Kidney glomerular epithelial cell (primary cell): ENCODE results near the gene PDGFA.

Experiments used
- DNase-seq: peaks from one replicate; lab custom pipeline; 2025; lab: John Stamatoyannopoulos, UW

PDGFA gene

DNA sequence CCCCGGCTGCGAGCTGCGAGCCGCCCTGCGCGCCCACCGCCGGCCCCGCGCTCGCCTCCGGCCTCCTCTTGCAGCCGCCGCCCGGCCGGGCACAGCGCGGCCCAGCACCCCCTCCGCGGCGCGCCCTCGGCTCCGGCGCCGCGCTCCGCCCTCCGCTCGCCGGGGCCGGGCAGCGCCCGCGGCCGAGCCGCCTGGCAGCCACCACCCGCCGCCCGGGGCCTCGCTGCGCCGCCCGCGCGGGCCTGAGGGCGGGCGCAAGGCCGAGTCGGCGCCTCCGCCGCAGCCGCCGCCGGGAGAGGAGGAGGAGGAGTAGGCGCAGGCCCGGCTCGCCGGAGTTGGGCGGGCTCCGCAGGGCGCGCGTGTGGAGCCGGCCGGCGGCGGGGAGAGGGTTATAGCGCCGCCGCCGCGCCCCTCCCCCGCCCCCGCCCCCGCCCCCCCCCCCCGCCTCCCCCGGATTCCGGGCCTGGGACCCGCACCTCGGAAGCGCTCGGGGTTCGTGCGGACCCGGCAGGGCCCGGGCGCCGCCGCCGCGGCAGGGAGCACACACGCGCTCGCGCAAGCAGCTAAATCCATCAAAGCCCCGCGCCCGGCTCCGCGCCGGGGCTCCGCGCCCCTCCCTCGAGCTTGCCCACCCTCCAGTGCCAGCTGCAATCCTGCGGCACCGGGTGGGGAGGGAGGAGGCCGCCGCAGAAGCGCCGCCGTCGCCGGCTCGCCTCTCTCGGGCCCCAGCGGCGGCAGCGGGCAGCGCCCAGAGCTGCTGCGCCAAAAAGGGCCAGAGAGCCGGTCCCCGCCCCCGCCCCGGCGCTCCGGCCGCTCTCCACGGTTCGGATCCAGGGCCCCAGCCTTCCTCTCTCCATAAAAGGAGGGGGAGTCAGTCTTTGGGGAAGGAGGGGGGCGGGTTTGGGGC, at the start of gene PDGFA:
Gene PDGFA, minus strand, starts transcription at position 363 of the 907 bp plus-strand sequence. CDS start 845 bp downstream, outside the sequence.
- DNase-seq, result peak; percentile 34

DNA sequence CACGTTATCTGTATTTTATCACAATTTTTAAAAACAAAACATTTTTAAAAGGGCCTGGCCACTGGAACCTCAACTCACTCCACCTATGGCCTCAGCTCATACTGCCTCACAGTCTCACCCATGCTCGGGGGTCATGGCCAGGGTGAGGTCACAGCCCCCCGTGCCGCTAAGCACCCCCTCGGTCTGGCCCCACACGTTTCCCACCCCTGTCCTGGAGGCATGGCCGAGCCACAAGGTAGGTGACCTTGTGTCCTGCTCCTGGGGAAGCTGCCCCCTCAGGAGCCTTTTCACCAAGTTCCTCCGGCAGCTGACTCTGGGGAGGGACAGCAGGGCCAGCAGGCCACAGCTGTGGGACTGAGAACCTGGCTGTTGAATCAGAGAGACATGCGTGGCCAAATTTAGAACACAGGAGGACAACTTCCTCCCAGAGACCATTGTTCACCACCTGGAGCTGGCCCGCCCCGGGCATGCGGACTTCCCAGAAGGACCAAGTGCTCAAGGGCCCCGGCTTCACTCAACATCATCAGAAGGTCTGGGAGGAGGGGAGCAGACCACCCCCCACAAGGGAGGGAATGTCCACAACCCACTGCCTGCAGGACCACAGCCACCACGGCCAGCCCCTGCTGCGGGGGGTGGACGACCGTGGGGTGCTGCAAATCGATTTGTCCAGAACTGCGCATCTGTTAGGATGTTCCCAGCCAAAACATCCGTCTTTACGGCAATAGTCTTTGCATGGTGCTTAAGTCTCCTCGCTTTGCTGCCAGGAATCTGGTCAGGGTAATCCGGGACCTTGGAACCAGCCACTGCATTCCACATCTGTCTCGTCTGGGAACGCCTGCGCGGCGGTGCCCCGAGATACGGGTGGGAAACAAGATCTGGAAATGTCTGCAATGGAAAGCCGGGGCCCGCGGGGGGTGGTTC, 48.6 kb upstream of the PDGFA start:
- no peak for DNase-seq

DNA sequence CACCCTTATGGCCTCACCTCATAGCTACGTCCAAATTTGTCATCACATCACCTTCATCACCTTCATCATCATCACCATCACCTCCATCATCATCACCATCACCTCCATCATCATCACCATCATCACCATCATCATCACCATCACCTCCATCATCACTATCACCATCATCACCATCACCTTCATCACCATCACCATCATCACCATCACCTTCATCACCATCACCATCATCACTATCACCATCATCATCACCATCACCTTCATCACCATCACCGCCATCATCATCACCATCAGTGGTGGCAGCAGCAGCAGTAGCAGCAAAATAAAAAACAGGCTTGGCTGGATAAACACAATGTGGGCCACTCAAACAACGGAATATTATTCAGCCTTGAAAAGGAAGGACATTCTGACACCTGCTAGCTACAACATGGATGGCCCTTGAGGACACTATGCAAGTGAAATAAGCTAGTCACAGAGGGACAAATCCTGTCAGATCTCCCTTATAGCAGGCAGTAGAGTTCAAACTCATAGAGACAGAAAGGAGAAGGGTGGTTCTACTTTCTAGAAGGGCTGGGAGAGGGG, 47.7 kb upstream of the PDGFA start:
- no peak for DNase-seq

DNA sequence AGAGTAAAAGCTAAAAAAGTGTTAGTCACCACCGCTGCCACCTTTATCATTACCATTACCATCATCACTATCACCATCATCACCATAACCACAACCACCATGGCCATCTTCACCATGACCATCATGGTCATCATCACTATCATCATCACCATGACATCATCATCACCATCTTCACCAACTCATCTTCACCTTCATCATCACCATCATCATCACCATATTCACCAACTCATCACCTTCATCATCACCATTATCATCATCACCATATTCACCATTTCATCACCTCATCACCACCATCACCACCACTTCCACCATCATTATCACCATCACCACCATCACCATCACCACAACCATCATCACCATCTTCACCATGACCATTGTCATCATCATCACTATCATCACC, 46.5 kb upstream of the PDGFA start:
- no peak for DNase-seq

DNA sequence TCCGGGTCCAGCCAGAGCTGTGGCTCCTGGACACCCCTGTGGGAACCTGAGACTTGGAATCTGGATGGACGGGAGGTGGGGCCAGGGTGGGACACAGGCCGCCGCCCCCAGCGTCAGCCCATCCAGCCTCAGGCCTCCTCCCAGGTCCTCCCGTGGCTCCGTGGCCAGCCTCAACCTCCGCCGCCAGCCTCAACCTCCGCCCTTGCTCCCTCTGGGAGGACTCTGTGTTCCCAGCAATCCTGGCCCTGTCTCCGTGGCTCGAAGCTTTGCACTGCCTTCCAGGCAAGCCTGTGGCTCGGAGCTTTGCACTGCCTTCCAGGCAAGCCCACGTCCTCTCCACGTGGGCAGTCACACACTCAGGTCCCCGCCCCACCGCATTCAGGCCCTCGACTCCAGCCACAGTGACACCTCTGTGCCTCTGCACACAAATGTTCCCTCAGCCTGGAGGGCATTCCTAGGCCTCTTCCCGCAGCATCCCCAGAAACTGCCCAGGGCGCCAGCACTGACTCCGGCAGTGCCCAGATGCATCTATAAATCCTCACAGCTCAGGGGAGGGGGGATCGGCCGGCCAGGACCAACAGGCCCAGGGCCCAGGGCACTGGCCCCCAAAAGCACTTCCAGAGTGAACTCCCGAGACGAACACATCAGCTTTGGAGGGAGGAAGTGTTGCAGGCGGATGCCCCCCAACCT, 44.7 kb upstream of the PDGFA start:
- no peak for DNase-seq

DNA sequence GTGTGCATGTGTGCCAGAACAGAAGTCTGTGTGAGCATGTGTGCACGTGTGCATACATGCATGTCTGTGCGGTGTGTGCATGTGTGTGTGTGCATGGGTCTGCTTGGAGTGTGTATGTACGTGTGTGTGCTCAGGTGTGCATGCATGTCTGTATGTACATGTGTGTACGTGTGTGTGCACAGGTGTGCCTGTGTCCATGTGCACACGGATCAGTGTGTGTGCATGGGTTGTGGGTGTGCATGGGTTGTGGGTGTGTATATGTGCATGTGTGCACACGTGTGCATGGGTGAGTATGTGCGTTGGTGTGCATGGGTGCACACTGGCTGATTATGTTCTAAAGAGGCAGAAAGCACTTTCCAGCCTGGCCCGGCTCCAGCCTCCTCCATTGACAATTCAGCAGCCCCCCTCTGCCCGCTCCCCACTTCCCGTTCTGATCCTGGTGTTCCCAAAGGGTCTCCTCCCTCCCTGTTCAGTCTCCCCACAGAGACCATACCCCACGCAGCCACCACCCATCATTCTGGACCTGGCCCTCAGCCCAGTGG, 44.1 kb upstream of the PDGFA start:
- no peak for DNase-seq

DNA sequence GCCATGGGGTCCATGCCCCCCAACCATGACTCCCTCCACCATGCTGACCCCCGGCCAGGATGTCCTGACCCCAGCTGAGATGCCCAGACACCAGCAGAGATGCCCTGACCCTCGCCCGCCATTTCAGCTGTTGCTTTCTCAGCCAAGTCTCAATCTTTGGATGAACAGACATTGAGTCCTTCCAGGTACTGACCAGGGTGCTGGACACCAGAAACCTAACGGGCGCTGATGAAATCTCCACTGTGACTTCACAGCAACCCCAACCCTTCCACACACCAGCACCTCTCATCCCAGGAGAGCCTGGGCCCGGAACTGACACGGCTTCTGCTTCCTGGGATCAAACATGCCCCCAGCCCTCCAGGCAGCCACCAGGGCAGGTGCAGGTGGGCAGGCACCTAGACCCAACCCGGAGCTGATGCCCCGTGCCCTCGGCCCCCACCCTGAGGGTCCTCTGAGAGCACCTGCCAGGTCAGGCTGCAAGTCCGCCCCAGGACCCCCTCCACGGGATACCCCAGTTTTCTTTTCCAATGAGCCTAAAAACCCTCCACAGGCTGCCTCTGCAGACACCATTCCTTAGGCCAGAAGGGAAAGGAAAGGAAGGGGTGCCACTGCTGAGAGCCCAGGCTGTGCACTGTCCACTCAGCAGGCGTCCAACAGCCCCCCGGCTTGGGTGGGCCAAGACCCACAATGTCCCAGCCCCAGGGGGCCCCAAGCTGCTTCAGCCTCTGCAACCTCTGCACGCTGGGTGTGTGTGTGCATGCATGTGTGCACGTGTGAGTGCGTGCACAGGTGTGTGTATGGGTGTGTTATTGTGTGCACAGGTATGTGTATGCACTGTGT, 43.4 kb upstream of the PDGFA start:
- DNase-seq, result no peak

DNA sequence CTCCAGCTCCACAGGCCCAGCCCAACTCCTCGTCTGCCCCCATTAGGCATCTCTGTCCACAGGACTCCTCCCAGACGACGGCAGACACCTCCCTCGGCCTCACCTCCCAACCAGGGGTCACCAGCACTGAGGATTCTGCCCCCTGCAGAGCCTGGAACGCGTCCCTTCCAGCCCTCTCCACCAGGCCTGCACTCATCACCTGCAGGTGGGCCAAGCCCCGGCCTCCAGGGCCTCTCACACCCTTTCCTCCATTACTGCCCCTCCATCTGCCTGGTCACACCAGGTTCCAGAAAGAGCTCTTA, 42.7 kb upstream of the PDGFA start:
- no peak for DNase-seq

DNA sequence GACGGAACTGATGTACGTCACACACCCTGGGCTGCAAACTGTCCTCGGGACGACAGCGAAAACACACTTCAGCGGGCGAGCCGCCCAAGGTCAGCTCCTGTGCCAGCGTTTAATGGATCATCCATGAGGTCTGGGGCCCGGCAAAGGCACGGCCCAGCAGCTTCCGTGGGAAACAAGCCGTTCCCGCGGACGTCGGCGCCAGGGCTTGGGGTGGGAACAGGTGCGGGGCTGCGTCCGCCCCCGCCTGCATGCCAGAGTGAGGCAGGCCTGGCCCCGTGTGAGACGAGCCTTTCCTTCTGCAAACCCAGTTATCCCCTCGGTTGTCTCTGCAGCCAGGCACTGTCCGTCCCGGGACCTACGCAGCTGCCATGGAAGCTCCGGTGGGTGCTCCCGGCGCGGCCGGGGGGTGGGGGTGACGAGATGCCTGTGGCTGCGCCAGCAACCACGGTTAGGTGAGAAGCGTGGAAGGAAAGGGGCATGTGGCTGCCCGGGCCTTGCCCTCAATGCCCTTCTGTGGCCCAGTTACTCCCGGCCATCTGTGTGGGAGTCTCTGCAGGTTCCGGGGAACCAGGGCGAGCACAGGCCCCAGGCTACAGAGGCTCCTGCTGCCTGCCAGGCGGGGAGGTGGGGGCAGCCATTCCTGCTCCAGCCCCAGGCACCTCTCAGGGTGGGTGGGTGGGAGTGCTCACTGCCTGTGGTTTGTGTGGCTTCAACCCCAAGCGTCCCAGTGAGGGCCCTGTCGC, 42.2 kb upstream of the PDGFA start:
- DNase-seq, result peak; percentile 64

DNA sequence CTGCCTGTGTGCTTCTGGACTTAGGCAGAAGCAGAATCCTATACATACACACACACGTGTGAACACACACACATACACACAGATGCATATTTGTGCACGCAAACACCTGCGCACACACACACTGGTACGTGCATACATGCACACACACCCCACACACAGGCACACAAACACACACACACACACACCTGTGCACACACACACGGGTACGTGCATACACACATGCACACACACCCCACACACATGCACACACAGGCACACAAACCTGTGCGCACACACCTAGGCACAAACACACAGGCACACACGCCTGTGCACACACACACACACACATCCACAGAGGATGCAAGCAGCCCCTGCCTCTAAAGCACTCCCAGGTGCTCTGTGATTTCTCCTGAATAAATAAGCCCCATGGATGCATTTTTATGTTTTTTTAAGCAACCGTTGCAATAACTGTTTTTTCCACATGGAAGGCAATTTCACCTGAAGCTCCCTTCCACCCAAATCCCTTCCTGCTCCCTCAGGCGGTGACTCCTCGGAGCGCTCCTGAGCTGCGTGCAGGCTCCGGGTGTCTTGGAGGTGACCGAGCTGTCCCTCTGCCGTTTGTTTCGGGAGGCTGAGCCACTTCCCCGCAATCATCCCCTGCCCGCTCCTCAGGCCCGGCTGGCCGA, 41.5 kb upstream of the PDGFA start:
- no peak for DNase-seq

DNA sequence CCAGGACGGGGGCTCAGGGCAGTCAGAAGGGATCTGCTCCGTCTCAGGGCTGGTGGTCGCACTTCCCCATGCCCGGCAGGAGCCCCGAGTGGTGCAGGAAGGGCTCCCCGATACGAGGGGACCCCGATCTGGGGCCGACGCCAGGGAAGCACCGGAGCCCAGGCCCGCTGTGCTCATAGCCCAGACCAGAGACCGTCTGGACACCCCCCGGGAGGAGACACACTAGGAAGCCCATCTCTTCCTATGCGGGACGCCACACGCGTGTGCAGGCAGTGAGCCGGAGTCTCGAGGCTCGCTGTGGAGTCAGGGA, 39.7 kb upstream of the PDGFA start:
- DNase-seq, result no peak

DNA sequence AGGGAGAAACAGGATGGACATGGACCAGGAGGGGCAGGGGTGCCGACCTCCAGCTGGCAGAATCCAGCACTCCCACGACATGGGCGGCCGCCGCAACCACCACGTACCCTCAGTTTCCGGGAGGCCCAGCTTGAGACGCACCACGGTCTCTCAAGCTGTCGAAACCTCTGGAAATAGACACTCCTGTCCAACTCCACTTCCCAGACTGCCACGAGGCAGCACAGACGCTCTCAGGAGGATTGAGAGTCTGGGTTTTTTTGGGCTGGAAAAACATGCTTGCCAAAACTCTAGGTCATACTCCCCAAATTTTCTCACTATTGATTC, 37.9 kb upstream of the PDGFA start:
- no peak for DNase-seq

DNA sequence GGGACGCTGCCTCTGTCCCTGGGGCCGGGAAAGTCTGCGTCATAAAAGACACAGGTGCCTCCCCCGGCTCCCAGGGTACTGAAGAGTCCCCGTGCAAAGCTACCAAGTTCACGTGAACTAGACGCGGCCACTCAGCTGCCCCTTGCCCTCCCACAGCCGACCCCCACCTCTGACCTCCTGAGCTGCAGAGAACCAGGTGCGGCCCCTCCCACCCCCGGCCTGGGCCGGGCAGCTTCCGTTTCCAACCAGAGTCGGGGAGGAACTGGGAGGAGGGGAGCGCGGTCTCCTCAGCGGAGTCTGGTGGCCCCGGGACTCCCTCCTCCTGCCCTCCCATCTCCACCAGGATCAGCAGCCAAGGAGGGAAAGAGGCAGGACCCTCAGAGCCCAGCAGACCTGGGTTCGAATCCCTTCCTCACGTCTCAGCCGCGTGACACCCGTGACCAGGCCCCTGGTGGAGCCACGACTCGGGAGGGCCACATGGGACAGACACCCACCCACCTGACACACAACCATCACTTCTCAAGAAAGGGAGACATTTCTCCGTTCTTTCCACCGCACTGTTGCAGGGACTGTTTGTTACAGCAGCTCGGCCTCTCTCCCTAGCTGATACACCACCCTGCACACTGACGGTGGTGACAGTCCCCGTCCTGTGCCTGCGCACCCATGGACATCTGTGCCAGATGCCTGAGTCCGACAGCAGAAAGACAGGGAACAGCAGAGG, 37.4 kb upstream of the PDGFA start:
- no peak for DNase-seq

DNA sequence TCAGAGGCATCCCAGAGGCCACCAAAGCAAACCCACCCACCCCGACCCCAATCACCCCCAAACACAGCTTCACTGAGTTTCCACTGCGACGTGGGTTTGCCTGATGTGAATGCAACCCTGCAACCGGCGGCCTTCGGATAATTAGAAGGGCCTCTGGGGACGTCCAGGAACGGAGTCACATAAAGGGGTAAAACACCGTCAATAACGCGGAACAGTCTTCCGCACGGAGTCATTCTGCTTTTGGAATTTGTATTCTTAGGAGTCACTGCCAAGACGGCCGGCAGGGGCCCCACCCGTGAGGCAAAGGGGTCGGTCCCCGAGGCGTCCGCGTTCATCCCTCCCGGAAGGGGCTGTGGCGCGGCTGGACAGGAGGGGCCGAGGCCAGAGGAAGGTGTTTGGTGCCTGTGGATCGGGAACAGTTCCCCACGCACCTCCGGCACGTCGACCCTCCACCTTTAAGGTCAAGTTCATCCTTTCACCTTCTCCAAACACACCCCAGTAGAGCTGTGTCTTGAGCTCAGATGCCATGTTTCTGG, 36.7 kb upstream of the PDGFA start:
- no peak for DNase-seq

DNA sequence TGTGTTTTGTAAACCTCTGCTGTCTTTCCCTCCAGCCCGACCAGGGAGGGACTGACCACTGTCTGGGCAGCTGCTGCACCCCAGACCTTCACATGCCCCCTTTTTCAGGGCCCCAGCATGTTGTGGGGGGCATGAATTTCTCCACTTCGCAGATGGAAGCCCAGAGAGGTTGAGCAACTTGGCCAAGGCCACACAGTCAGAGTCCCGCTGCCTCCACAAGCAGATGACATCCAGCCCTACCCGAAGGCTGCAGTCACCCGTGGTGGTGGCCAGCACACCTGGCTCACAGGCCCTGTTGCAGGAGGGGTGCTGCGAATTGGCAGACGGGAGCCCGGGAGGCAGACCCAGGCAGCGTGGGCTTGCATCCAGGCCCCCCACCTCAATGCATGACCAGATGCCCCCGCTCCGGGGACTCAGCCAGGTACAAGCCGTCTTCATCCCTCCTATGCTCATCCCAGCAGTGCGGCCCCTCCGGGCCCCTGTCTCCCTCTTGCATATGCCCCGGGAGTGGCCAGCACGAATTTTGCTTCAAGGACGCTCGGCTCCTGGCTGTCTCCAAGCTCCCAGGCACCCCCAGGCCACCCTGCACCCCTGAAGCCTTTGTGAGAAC, 36.0 kb upstream of the PDGFA start:
- DNase-seq, result no peak

DNA sequence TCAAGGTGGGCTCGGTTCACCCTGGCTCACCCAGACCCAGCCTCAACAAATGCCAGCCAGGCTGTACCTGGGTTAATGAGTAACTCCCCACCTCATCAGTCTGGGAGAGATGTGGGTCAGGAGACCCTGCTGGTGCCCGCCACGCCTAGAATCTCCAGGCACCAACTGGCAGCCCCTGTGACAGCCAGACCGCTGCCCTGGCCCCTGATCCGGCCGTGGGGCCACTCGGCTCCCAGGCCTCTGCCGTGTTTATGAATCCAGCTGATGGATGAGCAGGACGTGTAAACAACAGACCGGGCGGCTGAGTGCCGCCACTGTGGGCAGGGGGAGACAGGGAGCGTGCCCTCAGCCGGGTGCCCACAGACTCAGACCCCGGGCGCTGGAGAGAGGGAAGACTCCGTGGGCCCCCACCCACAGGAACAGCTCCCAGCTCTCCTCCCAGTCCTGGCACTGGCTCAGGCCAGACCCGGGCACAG, 34.0 kb upstream of the PDGFA start:
- no peak for DNase-seq

DNA sequence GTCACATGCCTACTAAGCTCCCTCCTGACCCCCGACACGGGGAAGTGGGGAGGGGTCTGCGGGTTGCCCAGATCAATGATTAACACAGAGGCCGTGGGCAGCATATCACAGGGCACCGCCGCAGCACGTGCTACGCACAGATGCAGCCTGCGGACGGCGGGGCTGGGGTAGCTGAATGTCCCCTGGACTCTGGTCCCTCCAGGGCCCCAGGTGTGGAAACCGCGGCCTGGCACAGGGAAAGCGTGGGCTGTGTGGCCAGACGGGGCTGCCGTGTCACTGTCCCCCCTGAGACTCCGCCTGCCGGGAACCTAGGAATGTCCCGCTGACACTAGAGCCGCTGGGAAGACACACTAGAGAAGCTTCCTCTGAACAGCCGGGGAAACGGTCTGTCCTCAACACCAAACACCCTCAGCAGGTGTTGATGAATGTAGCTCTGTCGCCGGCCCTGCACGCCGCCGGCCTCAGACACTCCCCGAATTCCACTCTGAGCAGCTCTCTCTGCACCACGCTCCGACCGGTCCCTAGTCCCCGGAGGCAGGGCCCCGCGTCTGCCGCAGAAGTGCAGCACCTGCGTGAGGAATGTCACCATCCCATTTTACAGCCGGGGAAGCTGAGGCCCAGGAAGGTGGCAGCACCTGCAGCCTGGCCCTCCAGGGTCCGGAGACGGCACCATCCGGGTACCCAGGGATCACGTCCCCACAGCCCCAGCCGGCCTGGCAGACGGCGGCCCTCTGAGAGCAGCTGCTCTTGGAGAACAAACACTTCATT, 33.4 kb upstream of the PDGFA start:
- no peak for DNase-seq
